ENCODE results near the gene MAP2K3. TPM values are rescaled to one million over a fixed set of nuclear protein-coding genes. Genes with fewer than 3 reads are reported as not detected.

MAP2K3 gene
- total RNA-seq, 1 experiment from 2014 or later: 39.7 TPM

- Mint-ChIP-seq H3K36me3 (no peaks in the 10 kb centered on the region), H3K4me3 (no peak overlapping the region), H3K4me1 (peaks cover 29% of the 10 kb centered on the region), H3K9me3 (no peaks in the 10 kb centered on the region), H3K27ac (no peak overlapping the region), H3K27me3 (ENCODE audit: low read depth) (no peaks in the 10 kb centered on the region; the same call in 1 of the 2 replicates)
- ATAC-seq (no peak), DNase-seq (ENCODE audit: low spot score) (no peak)
- TF ChIP-seq SP1 (CRISPR knock-in tag; conservative IDR thresholded peaks at IDR 0.05) (no peak), MYBL2 (CRISPR knock-in tag; IDR thresholded peaks at IDR 0.05) (no peak), IRF1 (CRISPR knock-in tag; IDR thresholded peaks at IDR 0.05) (no peak), NR3C1 (CRISPR knock-in tag; conservative IDR thresholded peaks at IDR 0.05; ENCODE audit: low read depth) (no peak), FOXP1 (CRISPR knock-in tag; IDR thresholded peaks at IDR 0.05; ENCODE audit: borderline replicate concordance) (no peak), JUN (CRISPR knock-in tag; IDR thresholded peaks at IDR 0.05) (no peak)
- POLR2A ChIA-PET: no interaction called here
- CTCF ChIA-PET: interaction anchor here (1.2 kb wide), 1 partner anchor 29 kb away, joined by 4 read pairs; the partner anchor contains the start of gene TMEM11
Observed at GRCh38 chr17:21242026-21242697, 42.3 kb upstream of the MAP2K3 start.

GRCh38 chr17:21242780-21243515 is 41.6 kb upstream of the MAP2K3 start:
- Mint-ChIP-seq H3K4me1 (peaks cover 29% of the 10 kb centered on the region), H3K27me3 (ENCODE audit: low read depth) (no peaks in the 10 kb centered on the region), H3K27ac (no peak overlapping the region), H3K9me3 (no peaks in the 10 kb centered on the region), H3K36me3 (no peaks in the 10 kb centered on the region), H3K4me3 (no peak overlapping the region)
- TF ChIP-seq CBFB (CRISPR knock-in tag; IDR thresholded peaks at IDR 0.05; ENCODE audit: low read depth): no peak
- ChIA-PET CTCF (no interaction called here), POLR2A (no interaction called here)
- ATAC-seq (no peak), DNase-seq (ENCODE audit: low spot score) (no peak)

- H3K27me3 Mint-ChIP-seq (ENCODE audit: low read depth): no peaks in the 10 kb centered on the region
- H3K27ac Mint-ChIP-seq: no peak overlapping the region
- no peaks in the 10 kb centered on the region for H3K36me3 Mint-ChIP-seq
- no peak for TF ChIP-seq JUN (CRISPR knock-in tag; IDR thresholded peaks at IDR 0.05)
- TF ChIP-seq TEAD4 (CRISPR knock-in tag; IDR thresholded peaks at IDR 0.05): no peak
- no peak for TF ChIP-seq CREB1 (CRISPR knock-in tag; IDR thresholded peaks at IDR 0.05)
- POLR2A ChIA-PET: no interaction called here
- ATAC-seq (no peak), DNase-seq (ENCODE audit: low spot score) (no peak)
- no peaks in the 10 kb centered on the region for H3K9me3 Mint-ChIP-seq
- CTCF ChIA-PET: no interaction called here
- no peak overlapping the region for H3K4me3 Mint-ChIP-seq
- H3K4me1 Mint-ChIP-seq: peaks cover 29% of the 10 kb centered on the region
Observed at GRCh38 chr17:21243516-21244303, 40.8 kb upstream of the MAP2K3 start.

DNA sequence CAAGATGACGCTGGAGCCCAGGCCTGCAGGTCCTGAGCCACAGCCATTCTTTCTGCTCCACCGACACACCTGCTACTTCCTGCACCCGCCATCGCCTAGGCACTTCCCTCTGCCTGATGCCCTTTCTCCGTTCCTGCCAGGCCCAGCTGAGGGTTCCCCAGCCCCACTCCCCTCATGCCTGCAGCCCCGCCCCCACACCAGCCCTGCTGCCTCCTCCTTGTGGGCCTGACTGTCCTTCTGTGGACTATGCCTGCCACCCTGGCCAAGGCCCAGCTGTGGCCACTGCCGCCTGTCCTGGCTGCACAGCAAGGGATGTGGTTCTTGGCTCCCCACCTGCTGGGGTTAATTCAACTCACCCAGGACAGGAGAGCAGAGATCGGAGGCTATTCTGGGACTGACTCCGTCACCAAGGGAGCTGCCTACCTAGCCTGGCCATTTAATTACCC is 38.8 kb upstream of the MAP2K3 start:
- Mint-ChIP-seq H3K4me1 (peaks cover 13% of the 10 kb centered on the region), H3K4me3 (no peak overlapping the region), H3K9me3 (no peaks in the 10 kb centered on the region), H3K27me3 (ENCODE audit: low read depth) (no peaks in the 10 kb centered on the region), H3K27ac (peak overlapping the region; percentile 27; the same call in 1 of the 2 replicates), H3K36me3 (no peaks in the 10 kb centered on the region)
- no peak for DNase-seq (ENCODE audit: low spot score)
- CTCF ChIA-PET: no interaction called here
- TF ChIP-seq CTCF (IDR thresholded peaks at IDR 0.05) (no peak), PRDM15 (CRISPR knock-in tag; IDR thresholded peaks at IDR 0.05) (peak; percentile 61; the same call in 1 of the 2 replicates), RELA (CRISPR knock-in tag; IDR thresholded peaks at IDR 0.05; ENCODE audit: borderline replicate concordance) (no peak), SMAD4 (CRISPR knock-in tag; IDR thresholded peaks at IDR 0.05) (no peak), TEAD4 (CRISPR knock-in tag; IDR thresholded peaks at IDR 0.05) (no peak), TP53 (CRISPR knock-in tag; IDR thresholded peaks at IDR 0.05) (no peak)
- TF ChIP-seq, protein P1, sequence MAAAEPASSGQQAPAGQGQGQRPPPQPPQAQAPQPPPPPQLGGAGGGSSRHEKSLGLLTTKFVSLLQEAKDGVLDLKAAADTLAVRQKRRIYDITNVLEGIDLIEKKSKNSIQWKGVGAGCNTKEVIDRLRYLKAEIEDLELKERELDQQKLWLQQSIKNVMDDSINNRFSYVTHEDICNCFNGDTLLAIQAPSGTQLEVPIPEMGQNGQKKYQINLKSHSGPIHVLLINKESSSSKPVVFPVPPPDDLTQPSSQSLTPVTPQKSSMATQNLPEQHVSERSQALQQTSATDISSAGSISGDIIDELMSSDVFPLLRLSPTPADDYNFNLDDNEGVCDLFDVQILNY (CRISPR knock-in tag; IDR thresholded peaks at IDR 0.05): no peak
- TF ChIP-seq, protein P2, sequence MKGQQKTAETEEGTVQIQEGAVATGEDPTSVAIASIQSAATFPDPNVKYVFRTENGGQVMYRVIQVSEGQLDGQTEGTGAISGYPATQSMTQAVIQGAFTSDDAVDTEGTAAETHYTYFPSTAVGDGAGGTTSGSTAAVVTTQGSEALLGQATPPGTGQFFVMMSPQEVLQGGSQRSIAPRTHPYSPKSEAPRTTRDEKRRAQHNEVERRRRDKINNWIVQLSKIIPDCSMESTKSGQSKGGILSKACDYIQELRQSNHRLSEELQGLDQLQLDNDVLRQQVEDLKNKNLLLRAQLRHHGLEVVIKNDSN (CRISPR knock-in tag; IDR thresholded peaks at IDR 0.05): no peak
- POLR2A ChIA-PET: no interaction called here
- no peak for ATAC-seq

All from WTC11 (cell line).